ENCODE results near the gene ZBTB21. TPM values are rescaled to one million over a fixed set of nuclear protein-coding genes. Genes with fewer than 3 reads are reported as not detected.

ZBTB21 gene
- total RNA-seq, 1 experiment from 2014 or later, result 18.1 TPM

- Histone ChIP-seq H3T11ph (ENCODE audit: low read length) (no peak overlapping the region), H3K14ac (ENCODE audit: insufficient read depth, low read length) (no peak overlapping the region), H3K18ac (ENCODE audit: insufficient read length, low read depth, low read length) (no peak overlapping the region), H3K27ac (ENCODE audit: insufficient read length, low read depth, low read length) (no peak overlapping the region), H3K9me3 (ENCODE audit: control insufficient read depth, low read depth, low read length) (peaks cover 4% of the 10 kb centered on the region), H4K8ac (replicated peaks; ENCODE audit: insufficient read length, low read depth, low read length) (no peak overlapping the region), H2BK120ac (ENCODE audit: low read depth, low read length, poor library complexity, severe bottlenecking) (no peak overlapping the region), H3K9ac (ENCODE audit: extremely low read depth, insufficient read length, low read length) (no peak overlapping the region), H4K91ac (ENCODE audit: insufficient read length, low read depth, low read length) (no peak overlapping the region), H3K4me2 (ENCODE audit: insufficient read depth, insufficient read length, low read length) (no peak overlapping the region), H3K4ac (ENCODE audit: low read depth, low read length) (no peak overlapping the region), H3K79me2 (ENCODE audit: insufficient read depth, low read length) (no peaks in the 10 kb centered on the region), H3K23ac (ENCODE audit: insufficient read length, low read depth, low read length) (no peak overlapping the region), H3K56ac (ENCODE audit: insufficient read length, low read depth, low read length) (no peak overlapping the region), H2AFZ (ENCODE audit: low read length) (no peak overlapping the region), H2BK15ac (ENCODE audit: low read depth, low read length) (no peak overlapping the region), H2BK20ac (ENCODE audit: low read depth, low read length, poor library complexity, severe bottlenecking) (no peak overlapping the region), H3K4me1 (ENCODE audit: insufficient read depth, low read length) (no peaks in the 10 kb centered on the region), H4K20me1 (ENCODE audit: control insufficient read depth, insufficient read depth, insufficient read length) (no peaks in the 10 kb centered on the region), H3K23me2 (ENCODE audit: insufficient read length, low read depth, low read length, poor library complexity, severe bottlenecking) (no peaks in the 10 kb centered on the region), H3K79me1 (ENCODE audit: insufficient read depth, low read depth, low read length, poor library complexity, severe bottlenecking) (no peaks in the 10 kb centered on the region), H2AK5ac (ENCODE audit: insufficient read length, low read length) (no peak overlapping the region), H3K27me3 (ENCODE audit: insufficient read depth, low read length) (no peaks in the 10 kb centered on the region), H2BK5ac (ENCODE audit: insufficient read length, low read length) (no peak overlapping the region), H4K5ac (ENCODE audit: insufficient read length, low read depth, low read length) (no peak overlapping the region), H2BK12ac (ENCODE audit: insufficient read length, low read depth, low read length) (no peak overlapping the region)
- TF ChIP-seq CTCF (conservative IDR thresholded peaks at IDR 0.05), result no peak
- no peak overlapping the region for H3K4me3 Mint-ChIP-seq
- no peak for DNase-seq
- H3K27ac Mint-ChIP-seq, result no peak overlapping the region; a peak in 1 of 7 replicates
- H3K27me3 Mint-ChIP-seq (ENCODE audit: low read depth), result peaks cover 5% of the 10 kb centered on the region
- peaks cover 0 to 8% (median 8%) of the 10 kb centered on the region in 3 experiments; a peak in 5 of 7 replicates for H3K36me3 Mint-ChIP-seq (ENCODE audit: insufficient read depth in 1 of 3, low read depth in 3 of 3)
- no CpG with 5 or more reads among the region's 4 CpGs for WGBS (ENCODE audit: extremely low coverage, insufficient read length, low lambda C conversion rate)
- H3K9me3 Mint-ChIP-seq, result peaks cover 8% of the 10 kb centered on the region in 2 experiments
- H3K4me1 Mint-ChIP-seq, result peaks cover 9 to 15% of the 10 kb centered on the region in 2 experiments
Observed at GRCh38 chr21:41974752-41975053, 35.5 kb downstream of the ZBTB21 start.
